ENCODE results near the gene HSPA12B.

GRCh38 chr20:3749087-3749688 lies 16.7 kb downstream of the HSPA12B start:
- no peak for TF ChIP-seq SETDB1 (IDR thresholded peaks at IDR 0.05; ENCODE audit: insufficient read length, low read length)
- no peak for TF ChIP-seq ZNF510 (tag by site-specific recombination; IDR thresholded peaks at IDR 0.05; ENCODE audit: insufficient replicate concordance)
- TF ChIP-seq ZBTB11 (tag by site-specific recombination; conservative IDR thresholded peaks at IDR 0.05; ENCODE audit: low read depth) = no peak
- no peak for TF ChIP-seq CTCF (tag by site-specific recombination; IDR thresholded peaks at IDR 0.05)
- TF ChIP-seq ZNF830 (tag by site-specific recombination; IDR thresholded peaks at IDR 0.05; ENCODE audit: low read depth) = no peak
- no peak for TF ChIP-seq ELK4 (IDR thresholded peaks at IDR 0.05; ENCODE audit: borderline replicate concordance, low read depth, low read length)
- TF ChIP-seq REST (tag by site-specific recombination; IDR thresholded peaks at IDR 0.05) = no peak
- TF ChIP-seq MEIS1 (CRISPR knock-in tag; IDR thresholded peaks at IDR 0.05; ENCODE audit: borderline replicate concordance) = no peak
- no peak for TF ChIP-seq ZFP37 (tag by site-specific recombination; IDR thresholded peaks at IDR 0.05)
- TF ChIP-seq ZNF501 (tag by site-specific recombination; IDR thresholded peaks at IDR 0.05) = no peak
